Lung (tissue), 12 donors: ENCODE results near the gene RANBP17. TPM values are rescaled to one million over a fixed set of nuclear protein-coding genes. Genes with fewer than 3 reads are reported as not detected.

Source experiments
- ATAC-seq: fragments of 200-7000 bp; cut with Tn5 transposase; one replicate; pipeline ENCODE4 v1.9.1; 2020; ENCODE audit warnings: moderate number of reproducible peaks; ENCODE audit not compliant: insufficient read depth, low FRiP score
- DNase-seq, 3 donors: peaks; one replicate each; pipeline ENCODE4 v3.0.0-alpha.2; 2013 to 2017
- H3K27ac ChIP-seq, 2 donors: one replicate each; pipeline ENCODE4 v1.5.1; 2013; ENCODE audit warnings: mild to moderate bottlenecking in 2 of 2, moderate library complexity in 2 of 2, control low read depth in 1 of 2, inconsistent platforms in 1 of 2, low read depth in 1 of 2, low read length in 1 of 2
- H3K27me3 ChIP-seq, 3 donors: one replicate each; pipeline ENCODE4 v1.5.1; 2013; ENCODE audit warnings: low read length in 2 of 3; ENCODE audit not compliant: control insufficient read depth in 3 of 3, insufficient read depth in 3 of 3
- H3K36me3 ChIP-seq, 4 donors: one replicate each; pipeline ENCODE4 v1.5.1; 2013; ENCODE audit warnings: low read length in 4 of 4, mild to moderate bottlenecking in 1 of 4, moderate library complexity in 1 of 4; ENCODE audit not compliant: control insufficient read depth in 4 of 4, insufficient read depth in 4 of 4
- H3K4me1 ChIP-seq, 5 donors: one replicate each; pipeline ENCODE4 v1.5.1; 2013; ENCODE audit warnings: low read length in 5 of 5, mild to moderate bottlenecking in 2 of 5, moderate library complexity in 1 of 5; ENCODE audit not compliant: control insufficient read depth in 5 of 5, insufficient read depth in 5 of 5
- H3K4me3 ChIP-seq: one replicate; pipeline ENCODE4 v1.5.1; 2013; ENCODE audit warnings: mild to moderate bottlenecking, control low read depth, moderate library complexity
- H3K9ac ChIP-seq, 2 donors: one replicate each; pipeline ENCODE4 v1.5.1; 2013; ENCODE audit warnings: low read length in 2 of 2, control low read depth in 1 of 2; ENCODE audit not compliant: insufficient read depth in 1 of 2
- H3K9me3 ChIP-seq, 4 donors: one replicate each; pipeline ENCODE4 v1.5.1; 2013; ENCODE audit warnings: low read length in 3 of 4, mild to moderate bottlenecking in 1 of 4, moderate library complexity in 1 of 4; ENCODE audit not compliant: control insufficient read depth in 4 of 4, insufficient read depth in 3 of 4
- CTCF ChIP-seq: IDR thresholded peaks from 2 replicates; pipeline ENCODE4 v1.5.1; 2012; ENCODE audit warnings: mild to moderate bottlenecking; ENCODE audit errors: control extremely low read depth, extremely low read depth
- WGBS, 2 donors: extraction: QIAGEN DNeasy Blood & Tissue Kit; methylation state at CpG; one replicate each; pipeline ENCODE4 v1.1.7; 2013; 5-methylcytosine and 5-hydroxymethylcytosine counted together
- polyA plus RNA-seq, 2 donors: library from polyadenylated mRNA; stranded (reverse); fragments of 200-250 nt; gene quantifications; one replicate each; pipeline ENCODE4 v1.2.1, GENCODE V29; 2013
- total RNA-seq, 2 donors: library from RNA; depleted of rRNA in 1 of 2; stranded (reverse); fragments of >200 nt in 1 of 2; gene quantifications; one replicate each; pipeline ENCODE4 v1.2.1, GENCODE V29; 2014 to 2021
- donor health status: control.
- donor health status: control.
- donor health status: Bipolar disorder and iron deficiency.
- donor health status: healthy.
- donor health status: DM: yes; HTN: yes; CAD: no.

RANBP17 gene
- total and polyA plus RNA-seq, 4 donors: 1.8 to 130 (median 11.0) TPM

DNA sequence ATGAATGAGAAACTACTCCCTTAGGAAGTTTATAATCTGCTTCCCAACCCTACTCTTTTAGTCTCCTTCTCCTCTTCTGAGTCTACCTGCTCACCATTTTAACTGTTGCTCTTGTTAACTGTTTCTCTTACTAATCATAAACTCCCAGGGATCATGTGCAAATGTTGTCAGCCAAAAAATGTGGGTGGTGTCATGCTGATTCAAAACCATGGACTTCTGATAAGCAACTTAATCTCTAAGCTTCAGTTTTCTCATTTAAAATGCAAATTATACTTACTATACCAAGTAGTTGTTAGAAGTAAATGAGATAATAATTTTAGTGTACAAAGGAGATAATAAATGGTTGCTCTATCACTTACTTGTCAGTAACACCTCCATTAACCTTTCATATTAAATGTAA is 401.4 kb downstream of the RANBP17 start:
- Histone ChIP-seq H3K4me3 (no peak overlapping the region), H3K27me3 (no peaks in the 10 kb centered on the region), H3K4me1 (no peaks in the 10 kb centered on the region), H3K36me3 (peaks cover 0 to 1% (median 0%) of the 10 kb centered on the region in 4 donors), H3K27ac (no peak overlapping the region), H3K9ac (no peak overlapping the region), H3K9me3 (no peaks in the 10 kb centered on the region)
- no peak for TF ChIP-seq CTCF
- no peak for ATAC-seq
- no peak for DNase-seq

DNA sequence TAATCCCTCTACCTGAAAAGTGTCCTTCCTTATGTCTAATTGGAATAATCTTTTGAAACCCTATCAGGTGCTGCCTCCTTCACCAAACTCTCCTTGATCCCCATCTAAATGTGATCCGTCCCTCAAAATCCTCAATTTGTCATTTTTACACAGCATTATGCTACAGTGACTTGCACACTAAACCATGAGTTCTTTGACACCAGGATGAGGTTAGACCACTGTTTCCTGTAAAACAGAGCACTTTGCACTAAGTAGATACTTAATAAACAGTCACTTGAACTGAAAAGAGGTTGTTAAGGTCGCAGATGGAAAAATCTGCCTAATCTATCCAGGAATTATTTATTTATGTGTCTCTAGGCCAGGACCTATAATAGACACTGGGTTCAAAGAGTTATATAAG is 403.0 kb downstream of the RANBP17 start:
- no peaks in the 10 kb centered on the region for H3K4me1 ChIP-seq
- 64 to 71% methylated on average over 2 of the region's 2 CpGs for WGBS, 2 donors
- TF ChIP-seq CTCF: no peak
- DNase-seq: no peak
- no peak for ATAC-seq
- H3K27ac ChIP-seq: no peak overlapping the region
- H3K27me3 ChIP-seq: no peaks in the 10 kb centered on the region
- H3K9ac ChIP-seq: no peak overlapping the region
- H3K36me3 ChIP-seq: peaks cover 0 to 1% (median 0%) of the 10 kb centered on the region in 4 donors
- no peaks in the 10 kb centered on the region for H3K9me3 ChIP-seq
- H3K4me3 ChIP-seq: no peak overlapping the region

- no peak for ATAC-seq
- 91% methylated on average over 7 of the region's 7 CpGs for WGBS, 2 donors
These were observed 407.1 kb downstream of the RANBP17 start for GRCh38 chr5:171268700-171269620.

More at GRCh38 chr5:171268700-171269620, 407.1 kb downstream of the RANBP17 start:
- TF ChIP-seq CTCF: no peak
- H3K9me3 ChIP-seq: no peaks in the 10 kb centered on the region
- H3K9ac ChIP-seq: no peak overlapping the region
- H3K27me3 ChIP-seq: no peaks in the 10 kb centered on the region
- no peak overlapping the region for H3K27ac ChIP-seq
- no peak for DNase-seq
- H3K4me3 ChIP-seq: no peak overlapping the region
- peaks cover 0 to 1% (median 0%) of the 10 kb centered on the region in 4 donors for H3K36me3 ChIP-seq
- H3K4me1 ChIP-seq: no peaks in the 10 kb centered on the region
